WTC11 (cell line): Measurements from ENCODE around the gene KCND2. TPM values are rescaled to one million over a fixed set of nuclear protein-coding genes. Genes with fewer than 3 reads are reported as not detected.
A peak's percentile ranks its signal among the peaks of the same experiment; 100 is the strongest.

ENCODE experiments used
- ATAC-seq: fragments of 200-7000 bp; cut with Tn5 transposase; 2 replicates; pipeline ENCODE4 v1.10.0; 2021; ENCODE audit warnings: mild to moderate bottlenecking, moderate library complexity
- CTCF ChIA-PET: fragments of 300-600 bp; sonication (Branson Sonifier 250); formaldehyde crosslinking; loops from one replicate; lab custom pipeline; 2021; ENCODE audit warnings: antibody characterized with exemption; lab: Charles Lee
- POLR2A ChIA-PET: fragments of 350-600 bp; sonication (Branson Sonifier 250); formaldehyde crosslinking; loops from one replicate; lab custom pipeline; 2021; ENCODE audit warnings: antibody characterized with exemption; lab: Charles Lee
- DNase-seq: peaks from one replicate; pipeline ENCODE4 v3.0.0; 2021; ENCODE audit warnings: low spot score
- H3K27ac Mint-ChIP-seq: 2 replicates; pipeline ENCODE4 v1.8.0; 2021; ENCODE audit warnings: mixed read lengths
- H3K27me3 Mint-ChIP-seq: 2 replicates; pipeline ENCODE4 v1.8.0; 2021; ENCODE audit warnings: low read depth, mild to moderate bottlenecking, moderate library complexity, mixed read lengths
- H3K36me3 Mint-ChIP-seq: 2 replicates; pipeline ENCODE4 v1.8.0; 2021; ENCODE audit warnings: mixed read lengths
- H3K4me1 Mint-ChIP-seq: 2 replicates; pipeline ENCODE4 v1.8.0; 2022; ENCODE audit warnings: mixed read lengths
- H3K4me3 Mint-ChIP-seq: 2 replicates; pipeline ENCODE4 v1.8.0; 2021; ENCODE audit warnings: mild to moderate bottlenecking, moderate library complexity, mixed read lengths
- H3K9me3 Mint-ChIP-seq: 2 replicates; pipeline ENCODE4 v1.8.0; 2021; ENCODE audit warnings: mixed read lengths
- CBFB ChIP-seq: sonication (generic); formaldehyde crosslinking; IDR thresholded peaks from 2 replicates; pipeline ENCODE4 v1.8.1; 2022; ENCODE audit warnings: mild to moderate bottlenecking, low read depth, missing genetic modification reagents
- CREM ChIP-seq: sonication (generic); formaldehyde crosslinking; IDR thresholded peaks from 2 replicates; pipeline ENCODE4 v1.8.1; 2022; ENCODE audit warnings: mild to moderate bottlenecking, missing genetic modification reagents, moderate library complexity
- ELF4 ChIP-seq: sonication (generic); formaldehyde crosslinking; IDR thresholded peaks from 2 replicates; pipeline ENCODE4 v1.8.1; 2022; ENCODE audit warnings: low read depth, mild to moderate bottlenecking, moderate library complexity, missing genetic modification reagents
- EMX1 ChIP-seq: fragments of 250-450 bp; sonication (Bioruptor Pico); IDR thresholded peaks from 2 replicates; pipeline ENCODE4 v1.8.0; 2021; ENCODE audit warnings: mild to moderate bottlenecking
- IRF2 ChIP-seq: sonication (generic); formaldehyde crosslinking; IDR thresholded peaks from 2 replicates; pipeline ENCODE4 v1.8.0; 2022; ENCODE audit warnings: low read depth, missing genetic modification reagents, borderline replicate concordance
- SMAD4 ChIP-seq: sonication (generic); formaldehyde crosslinking; IDR thresholded peaks from 2 replicates; pipeline ENCODE4 v1.8.0; 2022; ENCODE audit warnings: mild to moderate bottlenecking, missing genetic modification reagents
- TCF7 ChIP-seq: sonication (generic); formaldehyde crosslinking; IDR thresholded peaks from 2 replicates; pipeline ENCODE4 v1.8.0; 2022; ENCODE audit warnings: mild to moderate bottlenecking, low read depth, missing genetic modification reagents, moderate library complexity
- ZNF232 ChIP-seq: sonication (generic); formaldehyde crosslinking; IDR thresholded peaks from 2 replicates; pipeline ENCODE4 v1.8.0; 2022; ENCODE audit warnings: mild to moderate bottlenecking, missing genetic modification reagents
- ZNF671 ChIP-seq: fragments of 250-450 bp; sonication (Bioruptor Pico); IDR thresholded peaks from 2 replicates; pipeline ENCODE4 v1.8.0; 2021; ENCODE audit warnings: mild to moderate bottlenecking
- total RNA-seq: library from RNA; stranded (reverse); gene quantifications from 3 replicates; pipeline ENCODE4 v1.2.3, GENCODE V29; 2021
- TF ChIP-seq, protein P1 (sequence below): sonication (generic); formaldehyde crosslinking; IDR thresholded peaks from 2 replicates; pipeline ENCODE4 v1.8.1; 2022; ENCODE audit warnings: low read depth, missing genetic modification reagents, borderline replicate concordance
- TF ChIP-seq, protein P2 (sequence below): fragments of 250-450 bp; sonication (Bioruptor Pico); IDR thresholded peaks from 2 replicates; pipeline ENCODE4 v1.9.0; 2021; ENCODE audit warnings: moderate library complexity, mild to moderate bottlenecking, inconsistent platforms, borderline replicate concordance
- TF ChIP-seq, protein P3 (sequence below): fragments of 250-450 bp; sonication (Bioruptor Pico); IDR thresholded peaks from 2 replicates; pipeline ENCODE4 v1.9.0; 2021; ENCODE audit warnings: mild to moderate bottlenecking
- TF ChIP-seq, protein P4 (sequence below): sonication (generic); formaldehyde crosslinking; IDR thresholded peaks from 2 replicates; pipeline ENCODE4 v1.8.0; 2023; ENCODE audit warnings: mild to moderate bottlenecking, missing genetic modification reagents
- TF ChIP-seq, protein P5 (sequence below): fragments of 250-450 bp; sonication (Bioruptor Pico); IDR thresholded peaks from 2 replicates; pipeline ENCODE4 v2.1.2; 2022; ENCODE audit warnings: mild to moderate bottlenecking, moderate library complexity
- TF ChIP-seq, protein P6 (sequence below): sonication (generic); formaldehyde crosslinking; IDR thresholded peaks from 2 replicates; pipeline ENCODE4 v1.8.1; 2023; ENCODE audit warnings: mild to moderate bottlenecking, missing genetic modification reagents, moderate library complexity
- TF ChIP-seq, protein P7 (sequence below): sonication (generic); formaldehyde crosslinking; IDR thresholded peaks from 2 replicates; pipeline ENCODE4 v1.8.1; 2022; ENCODE audit warnings: missing genetic modification reagents, borderline replicate concordance

The KCND2 gene
- total RNA-seq, 1 experiment from 2014 or later = 4.6 TPM

DNA sequence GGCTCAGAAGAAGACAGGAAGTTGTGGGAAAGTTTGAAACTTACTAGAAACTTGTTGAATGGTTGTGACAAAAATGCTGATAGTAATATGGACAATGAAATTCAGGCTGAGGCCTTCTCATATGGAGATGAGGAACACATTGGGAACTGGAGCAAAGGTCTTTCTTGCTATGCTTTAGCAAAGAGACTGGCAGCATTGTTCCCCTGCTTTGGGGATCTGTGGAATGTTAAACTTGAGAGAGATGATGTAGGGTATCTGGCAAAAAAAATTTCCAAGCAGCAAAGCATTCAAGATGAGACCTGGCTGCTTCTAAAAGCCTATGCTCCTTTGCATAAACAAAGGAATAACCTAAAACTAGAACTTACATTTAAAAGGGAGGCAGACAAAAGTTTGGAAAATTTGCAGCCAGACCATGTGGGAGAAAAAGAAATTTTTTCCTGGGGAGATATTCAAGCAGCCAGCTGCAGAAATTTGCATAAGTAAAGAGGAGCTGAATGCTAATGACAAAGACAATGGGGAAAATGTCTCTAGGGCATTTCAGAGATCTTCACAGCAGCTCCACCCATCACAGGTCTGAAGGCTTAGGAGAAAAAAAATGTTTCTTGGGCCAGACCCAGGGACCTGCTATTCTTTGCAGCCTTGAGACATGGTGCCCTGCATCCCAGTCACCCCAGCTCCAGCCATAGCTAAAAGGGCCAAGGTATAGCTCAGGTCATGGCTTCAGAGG is 16.5 kb upstream of the KCND2 start:
- ChIA-PET CTCF (no interaction called here), POLR2A (no interaction called here)
- peak overlapping the region; percentile 59 for H3K27ac Mint-ChIP-seq

DNA sequence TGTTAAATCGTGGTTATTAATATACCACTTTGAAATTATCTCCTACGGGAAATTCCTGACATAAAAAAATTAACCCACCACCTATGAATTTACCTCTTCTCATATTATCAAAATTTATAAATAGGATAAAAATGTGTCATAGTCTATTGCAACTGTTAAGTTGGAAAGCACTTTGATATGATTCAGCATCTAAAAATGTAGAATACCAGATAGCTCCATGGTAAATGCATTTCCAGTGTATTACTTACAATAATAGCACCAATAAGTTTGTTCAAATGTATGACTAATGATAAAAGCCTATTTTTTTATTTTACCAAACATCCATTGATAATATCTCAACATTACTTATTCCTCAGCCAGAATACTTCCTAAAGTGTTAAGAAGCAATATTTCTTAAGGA is 13.6 kb upstream of the KCND2 start:
- DNase-seq (no peak), ATAC-seq (no peak)
- Mint-ChIP-seq H3K27ac (no peak overlapping the region), H3K4me3 (no peak overlapping the region), H3K9me3 (peaks cover 40% of the 10 kb centered on the region), H3K4me1 (peaks cover 16% of the 10 kb centered on the region), H3K27me3 (no peaks in the 10 kb centered on the region), H3K36me3 (peaks cover 40% of the 10 kb centered on the region)
- CTCF ChIA-PET = no interaction called here
- POLR2A ChIA-PET = no interaction called here
- TF ChIP-seq SMAD4 (no peak), ELF4 (CRISPR knock-in tag) (no peak), EMX1 (CRISPR knock-in tag) (no peak), CREM (CRISPR knock-in tag) (no peak), ZNF671 (CRISPR knock-in tag) (no peak), ZNF232 (no peak)
- TF ChIP-seq, protein P1, sequence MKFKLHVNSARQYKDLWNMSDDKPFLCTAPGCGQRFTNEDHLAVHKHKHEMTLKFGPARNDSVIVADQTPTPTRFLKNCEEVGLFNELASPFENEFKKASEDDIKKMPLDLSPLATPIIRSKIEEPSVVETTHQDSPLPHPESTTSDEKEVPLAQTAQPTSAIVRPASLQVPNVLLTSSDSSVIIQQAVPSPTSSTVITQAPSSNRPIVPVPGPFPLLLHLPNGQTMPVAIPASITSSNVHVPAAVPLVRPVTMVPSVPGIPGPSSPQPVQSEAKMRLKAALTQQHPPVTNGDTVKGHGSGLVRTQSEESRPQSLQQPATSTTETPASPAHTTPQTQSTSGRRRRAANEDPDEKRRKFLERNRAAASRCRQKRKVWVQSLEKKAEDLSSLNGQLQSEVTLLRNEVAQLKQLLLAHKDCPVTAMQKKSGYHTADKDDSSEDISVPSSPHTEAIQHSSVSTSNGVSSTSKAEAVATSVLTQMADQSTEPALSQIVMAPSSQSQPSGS = no peak
- TF ChIP-seq, protein P2, sequence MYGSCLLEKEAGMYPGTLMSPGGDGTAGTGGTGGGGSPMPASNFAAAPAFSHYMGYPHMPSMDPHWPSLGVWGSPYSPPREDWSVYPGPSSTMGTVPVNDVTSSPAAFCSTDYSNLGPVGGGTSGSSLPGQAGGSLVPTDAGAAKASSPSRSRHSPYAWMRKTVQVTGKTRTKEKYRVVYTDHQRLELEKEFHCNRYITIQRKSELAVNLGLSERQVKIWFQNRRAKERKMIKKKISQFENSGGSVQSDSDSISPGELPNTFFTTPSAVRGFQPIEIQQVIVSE = no peak
- TF ChIP-seq, protein P3, sequence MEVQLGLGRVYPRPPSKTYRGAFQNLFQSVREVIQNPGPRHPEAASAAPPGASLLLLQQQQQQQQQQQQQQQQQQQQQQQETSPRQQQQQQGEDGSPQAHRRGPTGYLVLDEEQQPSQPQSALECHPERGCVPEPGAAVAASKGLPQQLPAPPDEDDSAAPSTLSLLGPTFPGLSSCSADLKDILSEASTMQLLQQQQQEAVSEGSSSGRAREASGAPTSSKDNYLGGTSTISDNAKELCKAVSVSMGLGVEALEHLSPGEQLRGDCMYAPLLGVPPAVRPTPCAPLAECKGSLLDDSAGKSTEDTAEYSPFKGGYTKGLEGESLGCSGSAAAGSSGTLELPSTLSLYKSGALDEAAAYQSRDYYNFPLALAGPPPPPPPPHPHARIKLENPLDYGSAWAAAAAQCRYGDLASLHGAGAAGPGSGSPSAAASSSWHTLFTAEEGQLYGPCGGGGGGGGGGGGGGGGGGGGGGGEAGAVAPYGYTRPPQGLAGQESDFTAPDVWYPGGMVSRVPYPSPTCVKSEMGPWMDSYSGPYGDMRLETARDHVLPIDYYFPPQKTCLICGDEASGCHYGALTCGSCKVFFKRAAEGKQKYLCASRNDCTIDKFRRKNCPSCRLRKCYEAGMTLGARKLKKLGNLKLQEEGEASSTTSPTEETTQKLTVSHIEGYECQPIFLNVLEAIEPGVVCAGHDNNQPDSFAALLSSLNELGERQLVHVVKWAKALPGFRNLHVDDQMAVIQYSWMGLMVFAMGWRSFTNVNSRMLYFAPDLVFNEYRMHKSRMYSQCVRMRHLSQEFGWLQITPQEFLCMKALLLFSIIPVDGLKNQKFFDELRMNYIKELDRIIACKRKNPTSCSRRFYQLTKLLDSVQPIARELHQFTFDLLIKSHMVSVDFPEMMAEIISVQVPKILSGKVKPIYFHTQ (CRISPR knock-in tag) = no peak
- TF ChIP-seq, protein P4, sequence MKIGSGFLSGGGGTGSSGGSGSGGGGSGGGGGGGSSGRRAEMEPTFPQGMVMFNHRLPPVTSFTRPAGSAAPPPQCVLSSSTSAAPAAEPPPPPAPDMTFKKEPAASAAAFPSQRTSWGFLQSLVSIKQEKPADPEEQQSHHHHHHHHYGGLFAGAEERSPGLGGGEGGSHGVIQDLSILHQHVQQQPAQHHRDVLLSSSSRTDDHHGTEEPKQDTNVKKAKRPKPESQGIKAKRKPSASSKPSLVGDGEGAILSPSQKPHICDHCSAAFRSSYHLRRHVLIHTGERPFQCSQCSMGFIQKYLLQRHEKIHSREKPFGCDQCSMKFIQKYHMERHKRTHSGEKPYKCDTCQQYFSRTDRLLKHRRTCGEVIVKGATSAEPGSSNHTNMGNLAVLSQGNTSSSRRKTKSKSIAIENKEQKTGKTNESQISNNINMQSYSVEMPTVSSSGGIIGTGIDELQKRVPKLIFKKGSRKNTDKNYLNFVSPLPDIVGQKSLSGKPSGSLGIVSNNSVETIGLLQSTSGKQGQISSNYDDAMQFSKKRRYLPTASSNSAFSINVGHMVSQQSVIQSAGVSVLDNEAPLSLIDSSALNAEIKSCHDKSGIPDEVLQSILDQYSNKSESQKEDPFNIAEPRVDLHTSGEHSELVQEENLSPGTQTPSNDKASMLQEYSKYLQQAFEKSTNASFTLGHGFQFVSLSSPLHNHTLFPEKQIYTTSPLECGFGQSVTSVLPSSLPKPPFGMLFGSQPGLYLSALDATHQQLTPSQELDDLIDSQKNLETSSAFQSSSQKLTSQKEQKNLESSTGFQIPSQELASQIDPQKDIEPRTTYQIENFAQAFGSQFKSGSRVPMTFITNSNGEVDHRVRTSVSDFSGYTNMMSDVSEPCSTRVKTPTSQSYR (CRISPR knock-in tag) = no peak

More for the DNA sequence above, 16.5 kb upstream of the KCND2 start:
- Mint-ChIP-seq H3K9me3 (peaks cover 43% of the 10 kb centered on the region), H3K4me1 (peaks cover 12% of the 10 kb centered on the region), H3K36me3 (peaks cover 42% of the 10 kb centered on the region), H3K27me3 (no peaks in the 10 kb centered on the region), H3K4me3 (no peak overlapping the region)
- ATAC-seq = peak; percentile 65
- TF ChIP-seq, protein P5, sequence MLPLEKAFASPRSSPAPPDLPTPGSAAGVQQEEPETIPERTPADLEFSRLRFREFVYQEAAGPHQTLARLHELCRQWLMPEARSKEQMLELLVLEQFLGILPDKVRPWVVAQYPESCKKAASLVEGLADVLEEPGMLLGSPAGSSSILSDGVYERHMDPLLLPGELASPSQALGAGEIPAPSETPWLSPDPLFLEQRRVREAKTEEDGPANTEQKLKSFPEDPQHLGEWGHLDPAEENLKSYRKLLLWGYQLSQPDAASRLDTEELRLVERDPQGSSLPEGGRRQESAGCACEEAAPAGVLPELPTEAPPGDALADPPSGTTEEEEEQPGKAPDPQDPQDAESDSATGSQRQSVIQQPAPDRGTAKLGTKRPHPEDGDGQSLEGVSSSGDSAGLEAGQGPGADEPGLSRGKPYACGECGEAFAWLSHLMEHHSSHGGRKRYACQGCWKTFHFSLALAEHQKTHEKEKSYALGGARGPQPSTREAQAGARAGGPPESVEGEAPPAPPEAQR (CRISPR knock-in tag) = 0 out of 2 replicates have a peak, but pooled peaks have one; percentile 28
- no peak for TF ChIP-seq CBFB (CRISPR knock-in tag)
- no peak for DNase-seq

DNA sequence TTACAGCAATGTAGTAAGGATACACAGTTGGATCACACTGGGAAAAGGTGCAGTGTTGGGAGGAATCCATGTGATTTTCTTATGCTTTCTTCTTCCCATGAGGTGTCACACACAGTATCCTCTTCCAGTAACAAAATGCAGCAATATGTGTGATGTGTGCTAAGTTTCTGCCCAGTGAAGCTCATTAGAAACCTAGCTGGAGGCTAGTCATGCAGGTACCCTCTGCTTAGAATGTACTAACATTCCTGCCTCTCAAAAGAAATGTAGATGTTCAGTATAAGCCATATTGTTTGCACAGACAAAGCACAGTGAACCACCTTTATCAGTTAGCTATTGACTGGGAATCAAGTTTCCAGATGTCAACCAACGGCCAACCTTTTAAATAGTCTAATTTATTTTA is 12.9 kb upstream of the KCND2 start:
- Mint-ChIP-seq H3K27ac (peak overlapping the region; percentile 79), H3K4me3 (no peak overlapping the region), H3K9me3 (peaks cover 33% of the 10 kb centered on the region), H3K4me1 (peaks cover 16% of the 10 kb centered on the region), H3K27me3 (no peaks in the 10 kb centered on the region), H3K36me3 (peaks cover 33% of the 10 kb centered on the region)
- ChIA-PET POLR2A (no interaction called here), CTCF (no interaction called here)
- no peak for ATAC-seq
- DNase-seq = no peak
- TF ChIP-seq IRF2 (CRISPR knock-in tag) (no peak), TCF7 (CRISPR knock-in tag) (no peak)
- TF ChIP-seq, protein P6, sequence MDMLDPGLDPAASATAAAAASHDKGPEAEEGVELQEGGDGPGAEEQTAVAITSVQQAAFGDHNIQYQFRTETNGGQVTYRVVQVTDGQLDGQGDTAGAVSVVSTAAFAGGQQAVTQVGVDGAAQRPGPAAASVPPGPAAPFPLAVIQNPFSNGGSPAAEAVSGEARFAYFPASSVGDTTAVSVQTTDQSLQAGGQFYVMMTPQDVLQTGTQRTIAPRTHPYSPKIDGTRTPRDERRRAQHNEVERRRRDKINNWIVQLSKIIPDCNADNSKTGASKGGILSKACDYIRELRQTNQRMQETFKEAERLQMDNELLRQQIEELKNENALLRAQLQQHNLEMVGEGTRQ (CRISPR knock-in tag) = no peak
- TF ChIP-seq, protein P5 (CRISPR knock-in tag) = no peak
- TF ChIP-seq, protein P2 = no peak
- TF ChIP-seq, protein P7, sequence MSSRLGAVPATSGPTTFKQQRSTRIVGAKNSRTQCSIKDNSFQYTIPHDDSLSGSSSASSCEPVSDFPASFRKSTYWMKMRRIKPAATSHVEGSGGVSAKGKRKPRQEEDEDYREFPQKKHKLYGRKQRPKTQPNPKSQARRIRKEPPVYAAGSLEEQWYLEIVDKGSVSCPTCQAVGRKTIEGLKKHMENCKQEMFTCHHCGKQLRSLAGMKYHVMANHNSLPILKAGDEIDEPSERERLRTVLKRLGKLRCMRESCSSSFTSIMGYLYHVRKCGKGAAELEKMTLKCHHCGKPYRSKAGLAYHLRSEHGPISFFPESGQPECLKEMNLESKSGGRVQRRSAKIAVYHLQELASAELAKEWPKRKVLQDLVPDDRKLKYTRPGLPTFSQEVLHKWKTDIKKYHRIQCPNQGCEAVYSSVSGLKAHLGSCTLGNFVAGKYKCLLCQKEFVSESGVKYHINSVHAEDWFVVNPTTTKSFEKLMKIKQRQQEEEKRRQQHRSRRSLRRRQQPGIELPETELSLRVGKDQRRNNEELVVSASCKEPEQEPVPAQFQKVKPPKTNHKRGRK (CRISPR knock-in tag) = no peak
